SW 1271 (cell line): ENCODE data around the gene MECP2.

Experiments used
- DNase-seq, 2 experiments: peaks; one replicate each; lab custom pipeline; 2025; lab: John Stamatoyannopoulos, UW

MECP2 gene

GRCh38 chrX:154061801-154062200 lies 35.7 kb downstream of the MECP2 start:
- DNase-seq = no peak

DNA sequence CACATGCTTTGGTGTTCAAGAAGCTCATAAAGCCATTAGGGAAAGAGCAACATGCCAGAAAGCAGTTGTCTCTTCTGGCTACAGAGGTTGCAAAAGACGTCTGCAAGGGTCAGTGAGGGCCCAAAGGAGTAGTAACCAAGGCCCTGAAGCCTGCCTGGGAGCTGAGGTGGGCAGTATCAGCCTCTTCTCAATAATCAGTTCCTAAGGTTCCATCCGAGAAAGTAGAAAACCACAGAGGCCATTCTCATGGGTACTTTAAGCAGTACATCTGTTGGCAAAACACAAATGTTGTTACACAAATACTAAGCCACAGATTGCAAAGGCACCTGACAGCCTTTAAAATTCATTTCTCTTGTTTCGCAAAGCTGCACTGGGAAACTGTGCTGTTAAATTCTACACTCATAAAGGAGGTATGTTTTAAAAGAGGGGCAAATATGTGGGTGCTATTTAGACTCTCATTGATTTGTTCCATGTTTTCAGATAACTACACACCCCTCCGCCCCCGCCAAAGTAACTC lies 37.7 kb downstream of the MECP2 start:
- no peak for DNase-seq

GRCh38 chrX:154059231-154059630 lies 38.3 kb downstream of the MECP2 start:
- DNase-seq = no peak

GRCh38 chrX:154058214-154058997 lies 39.1 kb downstream of the MECP2 start:
- no peak for DNase-seq

DNA sequence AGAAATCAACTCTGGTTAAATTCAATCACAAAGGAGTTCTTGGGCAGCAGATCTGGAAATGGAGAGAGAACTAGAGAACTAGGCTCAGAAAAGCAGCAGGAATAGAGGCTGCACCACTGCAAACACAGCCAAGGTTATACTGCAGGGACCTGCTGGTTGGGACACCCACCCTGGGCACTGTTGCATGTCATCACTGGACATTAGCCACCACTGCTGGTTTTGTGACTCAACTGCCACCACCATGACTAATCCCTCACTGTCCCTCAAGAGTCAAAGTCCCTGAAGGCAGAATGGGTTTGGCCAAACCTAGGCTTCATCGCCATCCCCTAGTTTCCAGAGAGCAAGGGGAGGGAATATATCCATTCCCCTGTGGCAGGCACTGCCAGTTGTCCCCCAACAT lies 39.7 kb downstream of the MECP2 start:
- no peak for DNase-seq

DNA sequence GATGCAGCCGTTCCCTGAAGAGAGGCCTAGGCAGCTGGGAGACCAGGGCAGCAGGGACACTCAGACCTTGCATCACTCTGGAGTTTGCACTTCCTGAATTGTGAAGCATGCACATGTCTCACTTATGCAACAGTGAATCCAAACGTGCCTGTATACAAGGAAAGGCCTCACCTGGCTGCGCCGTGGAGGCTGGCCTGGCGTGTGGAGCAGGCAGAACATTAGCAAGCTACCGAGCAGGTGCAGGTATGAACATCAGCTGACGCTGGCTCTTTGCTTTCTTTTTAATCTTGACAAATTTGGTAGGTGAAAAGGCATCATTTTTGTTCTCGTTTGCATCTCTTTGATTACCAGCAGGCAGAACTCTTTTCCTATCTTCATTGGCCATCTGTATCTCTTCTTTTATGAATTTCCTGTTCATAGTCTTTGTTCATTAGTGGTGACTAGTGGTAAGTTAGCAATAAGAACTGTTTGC lies 40.7 kb downstream of the MECP2 start:
- no peak for DNase-seq

DNA sequence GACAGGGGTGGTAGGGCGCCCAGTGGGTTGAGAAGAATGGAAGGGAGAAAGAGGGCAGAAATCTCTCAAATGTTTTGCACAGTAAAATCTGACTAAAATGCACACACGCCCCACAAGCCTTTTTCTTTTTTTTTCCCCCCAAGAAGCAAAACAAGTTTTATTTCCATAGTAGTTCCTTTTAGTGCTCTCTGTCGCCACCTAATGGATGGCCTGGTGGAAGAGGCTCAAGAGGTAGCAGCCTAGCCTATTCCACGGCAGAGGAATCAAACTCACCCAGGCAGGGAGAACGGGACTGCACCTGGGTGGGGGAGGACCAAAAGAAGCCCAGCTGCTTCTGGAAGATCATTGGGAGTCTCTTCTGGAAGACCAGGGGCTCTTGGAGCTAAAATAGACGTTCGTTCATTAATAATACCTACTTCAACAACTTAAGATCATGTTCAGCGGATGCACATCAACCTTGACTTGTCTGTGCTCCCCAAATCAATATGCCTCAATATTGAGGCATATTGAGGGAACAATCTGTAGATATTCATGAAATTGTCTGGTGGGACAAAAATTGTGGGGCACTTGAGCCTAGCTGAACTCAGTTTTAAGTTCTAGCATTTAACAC lies 46.2 kb downstream of the MECP2 start:
- peak in 1 of 2 experiments; percentile 26 for DNase-seq

DNA sequence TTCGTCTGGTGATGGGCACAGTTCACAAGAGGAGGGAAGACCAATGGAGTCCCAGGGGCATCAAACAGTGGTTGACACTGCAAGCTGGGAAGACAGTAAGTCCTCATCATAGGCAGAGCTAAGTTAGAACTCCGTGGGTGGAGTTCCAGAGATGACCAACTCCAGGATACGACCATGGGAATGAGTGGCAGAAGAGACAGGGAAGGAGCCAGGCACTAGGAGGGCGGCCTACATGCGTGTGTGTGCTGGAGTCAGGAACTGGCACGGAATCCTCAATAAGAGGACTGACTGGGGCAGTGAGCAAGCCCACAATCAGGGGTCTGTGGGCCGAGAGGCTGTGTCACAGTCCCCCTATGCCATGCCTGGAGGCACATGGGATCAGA lies 47.4 kb downstream of the MECP2 start:
- no peak for DNase-seq

GRCh38 chrX:154049209-154050112 lies 48.1 kb downstream of the MECP2 start:
- DNase-seq = no peak

GRCh38 chrX:154048398-154048797 lies 49.1 kb downstream of the MECP2 start:
- no peak for DNase-seq

GRCh38 chrX:154046940-154047610 lies 50.4 kb downstream of the MECP2 start:
- no peak for DNase-seq

- DNase-seq = no peak
Measured at GRCh38 chrX:154046031-154046781, 51.3 kb downstream of the MECP2 start.

DNA sequence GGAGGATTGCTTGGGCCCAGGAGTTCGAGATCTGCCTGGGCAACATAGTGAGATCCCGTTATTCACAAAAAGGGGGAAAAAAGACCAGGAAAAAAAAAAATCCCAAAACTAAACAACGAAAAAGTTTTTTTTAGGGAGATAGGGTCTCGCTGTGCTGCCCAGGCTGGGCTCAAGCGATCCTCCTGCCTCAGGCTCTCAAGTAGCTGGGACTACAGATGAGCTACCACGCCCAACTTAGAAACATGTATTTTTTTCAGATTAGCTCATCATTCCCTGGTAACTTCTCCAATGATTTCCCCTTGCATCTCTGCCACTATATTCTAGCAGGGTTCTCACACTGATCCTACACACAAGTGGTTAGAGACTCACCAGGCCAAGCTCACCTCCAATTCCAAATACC lies 53.4 kb downstream of the MECP2 start:
- no peak for DNase-seq

DNA sequence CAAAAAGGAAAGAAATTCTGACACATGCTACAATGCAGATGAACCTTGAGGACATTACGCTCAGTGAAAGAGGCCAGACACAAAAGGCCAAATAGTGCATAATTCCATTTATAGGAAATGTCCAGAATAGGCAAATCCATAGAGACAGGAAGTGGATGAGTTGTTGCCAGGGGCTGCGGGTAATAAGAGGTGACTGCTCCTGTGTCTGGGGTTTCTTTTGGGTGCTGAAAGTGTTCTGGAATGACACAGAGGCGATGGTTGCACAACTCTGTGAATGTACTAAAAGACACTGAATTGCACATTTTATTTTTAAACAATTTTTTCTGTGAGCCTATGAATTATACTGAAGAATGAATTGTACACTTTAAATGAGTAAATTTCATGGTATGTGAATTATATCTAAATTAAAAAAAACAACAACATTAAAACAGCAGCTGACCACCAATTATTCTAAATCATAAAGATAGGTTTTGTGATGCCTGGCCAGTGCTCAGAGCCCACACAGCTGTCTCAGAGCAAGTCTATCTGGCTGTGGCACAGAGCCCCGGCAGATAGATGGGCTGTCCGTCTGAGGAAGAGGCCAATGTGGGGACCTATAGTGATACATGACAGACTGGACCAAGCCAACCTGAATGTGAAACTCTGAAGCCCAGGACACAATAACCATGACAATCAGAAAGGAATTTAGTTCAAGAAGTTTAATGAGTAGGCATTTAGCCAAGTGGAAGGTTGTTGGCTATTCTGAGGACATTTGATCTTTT lies 54.3 kb downstream of the MECP2 start:
- DNase-seq = no peak

GRCh38 chrX:154040863-154041262 lies 56.7 kb downstream of the MECP2 start:
- no peak for DNase-seq

- no peak for DNase-seq
Measured at GRCh38 chrX:154040307-154040756, 57.2 kb downstream of the MECP2 start.

DNA sequence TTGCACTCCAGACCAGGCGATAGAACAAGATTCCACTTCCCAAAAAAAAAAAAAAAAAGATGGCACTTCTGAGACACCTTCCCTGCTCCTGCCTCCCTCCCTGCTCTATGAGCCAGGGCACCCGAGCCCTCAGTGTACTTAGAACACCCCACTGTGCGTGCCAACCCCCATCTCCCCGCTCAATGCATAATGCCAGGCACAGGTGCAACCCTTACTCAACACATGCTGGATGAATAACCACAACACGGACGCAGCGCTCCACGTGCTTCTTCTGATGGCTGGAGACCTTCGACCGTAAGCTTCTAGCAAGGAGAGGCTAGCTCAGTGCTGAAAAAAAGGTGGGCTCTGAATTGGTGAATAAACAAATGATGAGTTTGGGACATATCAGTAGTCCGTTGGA lies 57.9 kb downstream of the MECP2 start:
- no peak for DNase-seq

GRCh38 chrX:154038656-154039055 lies 58.9 kb downstream of the MECP2 start:
- no peak for DNase-seq

DNA sequence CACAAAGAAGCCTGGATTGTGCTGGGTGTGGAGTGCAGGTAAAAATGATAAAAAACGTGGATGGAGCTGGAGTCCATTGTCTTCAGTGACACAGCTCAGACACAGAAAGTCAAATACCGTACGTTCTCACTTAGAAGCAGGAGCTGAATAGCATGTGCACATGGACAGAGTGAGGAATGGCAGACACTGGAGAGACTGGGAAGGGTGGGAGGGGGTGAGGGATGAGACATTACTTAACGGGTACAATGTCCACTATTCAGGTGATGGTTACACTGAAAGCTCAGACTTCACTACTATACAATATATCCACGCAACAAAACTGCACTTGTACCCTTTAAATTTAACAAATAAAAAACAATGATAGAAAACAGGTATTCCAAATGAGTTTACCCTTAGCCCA lies 59.8 kb downstream of the MECP2 start:
- DNase-seq = no peak

DNA sequence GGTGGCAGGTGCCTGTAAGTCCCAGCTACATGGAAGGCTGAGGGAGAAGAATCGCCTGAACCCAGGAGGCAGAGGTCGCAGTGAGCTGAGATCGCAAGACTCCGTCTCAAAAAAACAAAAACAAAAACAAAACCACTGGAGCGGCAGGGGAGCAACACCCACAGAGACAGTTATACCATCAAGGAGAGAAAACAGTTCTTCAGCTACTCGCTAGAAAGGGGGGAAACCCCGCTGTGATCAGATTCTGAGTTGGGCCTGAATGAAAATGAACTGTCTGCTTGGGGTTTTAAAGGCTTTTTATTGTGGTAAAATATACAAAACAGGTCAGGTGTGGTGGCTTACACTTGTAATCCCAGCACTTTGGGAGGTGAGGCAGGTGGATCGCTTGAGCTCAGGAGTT lies 61.0 kb downstream of the MECP2 start:
- DNase-seq = no peak
